ENCODE data around the gene DENND1A. TPM values are rescaled to one million over a fixed set of nuclear protein-coding genes. Genes with fewer than 3 reads are reported as not detected.

Gene DENND1A
- total and polyA plus RNA-seq, 4 donors: 7.9 to 22.0 (median 13.9) TPM

DNA sequence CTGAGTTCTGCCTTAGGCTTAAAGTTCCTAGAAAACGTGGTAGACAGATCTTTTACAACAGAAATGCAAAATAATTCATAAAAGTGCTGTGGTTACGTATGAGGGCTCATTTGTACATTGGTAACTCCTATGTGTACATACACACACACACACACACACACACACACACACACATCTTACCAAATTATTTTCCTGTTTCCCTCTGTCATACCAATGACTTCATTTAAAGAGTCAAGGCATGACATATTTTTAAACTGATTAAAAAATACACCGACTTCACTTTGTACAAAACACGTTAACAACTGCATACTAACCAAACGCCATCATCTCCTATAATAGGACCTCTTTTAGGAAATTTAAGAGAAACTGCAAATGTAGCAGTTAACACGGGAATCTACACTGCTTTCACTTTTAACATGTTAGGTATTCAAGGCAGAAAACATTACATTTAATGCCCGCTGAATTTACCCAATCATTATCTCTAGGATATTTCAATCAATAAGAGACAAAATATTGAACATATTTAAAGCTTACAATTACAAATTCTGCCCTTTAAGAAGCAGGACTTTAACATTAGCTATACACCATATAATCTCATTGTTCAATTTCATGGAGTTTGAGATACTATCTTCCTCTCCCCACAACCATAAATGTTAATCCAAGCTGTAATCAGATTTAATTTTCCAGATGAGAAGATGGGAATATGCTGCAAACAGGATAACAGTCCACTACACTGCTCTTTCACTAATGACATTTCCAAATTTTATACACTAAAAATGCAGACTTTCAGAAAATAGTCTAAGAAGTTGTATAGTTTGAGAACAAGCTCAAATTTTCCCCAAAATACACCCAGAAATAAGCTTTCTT, 133.1 kb downstream of the DENND1A start:
- WGBS: 61% methylated on average over 7 of the region's 7 CpGs
- no peak for DNase-seq (ENCODE audit: low spot score)
- H3K36me3 ChIP-seq (ENCODE audit: control insufficient read depth in 4 of 4, insufficient read depth in 3 of 4, low read depth in 1 of 4, low read length in 3 of 4): no peaks in the 10 kb centered on the region
- TF ChIP-seq, protein P1, sequence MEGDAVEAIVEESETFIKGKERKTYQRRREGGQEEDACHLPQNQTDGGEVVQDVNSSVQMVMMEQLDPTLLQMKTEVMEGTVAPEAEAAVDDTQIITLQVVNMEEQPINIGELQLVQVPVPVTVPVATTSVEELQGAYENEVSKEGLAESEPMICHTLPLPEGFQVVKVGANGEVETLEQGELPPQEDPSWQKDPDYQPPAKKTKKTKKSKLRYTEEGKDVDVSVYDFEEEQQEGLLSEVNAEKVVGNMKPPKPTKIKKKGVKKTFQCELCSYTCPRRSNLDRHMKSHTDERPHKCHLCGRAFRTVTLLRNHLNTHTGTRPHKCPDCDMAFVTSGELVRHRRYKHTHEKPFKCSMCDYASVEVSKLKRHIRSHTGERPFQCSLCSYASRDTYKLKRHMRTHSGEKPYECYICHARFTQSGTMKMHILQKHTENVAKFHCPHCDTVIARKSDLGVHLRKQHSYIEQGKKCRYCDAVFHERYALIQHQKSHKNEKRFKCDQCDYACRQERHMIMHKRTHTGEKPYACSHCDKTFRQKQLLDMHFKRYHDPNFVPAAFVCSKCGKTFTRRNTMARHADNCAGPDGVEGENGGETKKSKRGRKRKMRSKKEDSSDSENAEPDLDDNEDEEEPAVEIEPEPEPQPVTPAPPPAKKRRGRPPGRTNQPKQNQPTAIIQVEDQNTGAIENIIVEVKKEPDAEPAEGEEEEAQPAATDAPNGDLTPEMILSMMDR (IDR thresholded peaks at IDR 0.05; ENCODE audit: low read depth, low read length, missing input control): no peak
- no peak for TF ChIP-seq FOXA1 (IDR thresholded peaks at IDR 0.05)
- peak overlapping the region in 1 of 2 donors; percentile 26 for H3K9ac ChIP-seq (ENCODE audit: low read depth in 1 of 2, low read length in 2 of 2)
- no peak overlapping the region for H3K27ac ChIP-seq (ENCODE audit: low read depth in 1 of 2, low read length in 2 of 2)
- peaks cover 0 to 4% (median 1%) of the 10 kb centered on the region in 4 donors for H3K4me1 ChIP-seq (ENCODE audit: control insufficient read depth in 4 of 4, insufficient read depth in 4 of 4, low read length in 3 of 4)
- H3K9me3 ChIP-seq (ENCODE audit: control insufficient read depth in 4 of 4, low read length in 3 of 4): no peaks in the 10 kb centered on the region
- peak overlapping the region in 2 of 3 donors; percentile 26 to 27 for H3K4me3 ChIP-seq (ENCODE audit: low read depth in 1 of 3, low read length in 3 of 3)
- H3K27me3 ChIP-seq (ENCODE audit: control insufficient read depth in 4 of 4, insufficient read depth in 4 of 4, low read length in 3 of 4): no peaks in the 10 kb centered on the region

DNA sequence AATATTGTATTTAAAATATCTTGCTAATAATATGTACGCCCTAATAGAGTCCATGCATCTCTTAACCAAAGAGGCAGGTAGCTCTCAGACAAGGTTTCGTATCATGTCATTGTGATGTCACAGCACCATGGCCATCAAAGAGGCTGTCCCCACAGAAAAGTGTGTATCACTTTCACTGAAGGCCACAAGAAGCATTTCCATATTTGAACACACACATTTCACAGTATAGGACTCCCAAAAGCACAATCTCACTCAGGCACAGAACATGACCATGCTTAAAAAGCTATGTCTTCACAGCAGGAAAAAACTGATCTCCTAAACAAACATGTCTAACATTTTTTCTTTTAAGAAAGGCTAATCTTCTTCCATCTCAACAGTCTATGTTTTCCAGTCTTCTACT, 133.8 kb downstream of the DENND1A start:
- Histone ChIP-seq H3K4me1 (ENCODE audit: control insufficient read depth in 4 of 4, insufficient read depth in 4 of 4, low read length in 3 of 4) (peaks cover 0 to 4% (median 1%) of the 10 kb centered on the region in 4 donors), H3K27me3 (ENCODE audit: control insufficient read depth in 4 of 4, insufficient read depth in 4 of 4, low read length in 3 of 4) (no peaks in the 10 kb centered on the region), H3K36me3 (ENCODE audit: control insufficient read depth in 4 of 4, insufficient read depth in 3 of 4, low read depth in 1 of 4, low read length in 3 of 4) (no peaks in the 10 kb centered on the region), H3K9me3 (ENCODE audit: control insufficient read depth in 4 of 4, low read length in 3 of 4) (no peaks in the 10 kb centered on the region), H3K9ac (ENCODE audit: low read depth in 1 of 2, low read length in 2 of 2) (no peak overlapping the region), H3K4me3 (ENCODE audit: low read depth in 1 of 3, low read length in 3 of 3) (no peak overlapping the region), H3K27ac (ENCODE audit: low read depth in 1 of 2, low read length in 2 of 2) (no peak overlapping the region)
- TF ChIP-seq GABPA (IDR thresholded peaks at IDR 0.05 in 1 of 2, conservative IDR thresholded peaks at IDR 0.05 in 1 of 2) (no peak), EGR1 (IDR thresholded peaks at IDR 0.05; ENCODE audit: low read depth in 2 of 2) (no peak), FOXA2 (IDR thresholded peaks at IDR 0.05) (no peak)
- TF ChIP-seq, protein P2, sequence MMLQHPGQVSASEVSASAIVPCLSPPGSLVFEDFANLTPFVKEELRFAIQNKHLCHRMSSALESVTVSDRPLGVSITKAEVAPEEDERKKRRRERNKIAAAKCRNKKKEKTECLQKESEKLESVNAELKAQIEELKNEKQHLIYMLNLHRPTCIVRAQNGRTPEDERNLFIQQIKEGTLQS (IDR thresholded peaks at IDR 0.05): no peak
- WGBS: 97% methylated on average over 2 of the region's 2 CpGs
- DNase-seq (ENCODE audit: low spot score): no peak

DNA sequence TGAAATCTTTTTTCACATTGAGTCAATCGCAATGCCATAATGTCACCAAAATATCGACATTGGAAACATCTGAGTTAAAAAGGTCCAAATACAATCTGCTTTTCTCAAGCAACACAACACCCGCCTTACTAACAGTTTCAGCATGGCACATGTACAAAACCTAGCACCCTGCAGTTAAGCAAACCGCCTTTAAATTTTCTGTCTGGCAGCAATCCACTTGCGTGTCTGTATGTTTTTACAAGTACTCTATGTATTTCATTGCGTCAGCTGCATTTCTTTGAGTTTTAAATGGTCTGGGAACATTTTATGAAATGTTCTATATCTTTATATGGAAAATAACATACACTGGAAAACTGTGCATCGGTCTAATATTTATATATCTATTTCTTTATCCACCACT, 134.6 kb downstream of the DENND1A start:
- Histone ChIP-seq H3K27ac (ENCODE audit: low read depth in 1 of 2, low read length in 2 of 2) (no peak overlapping the region), H3K36me3 (ENCODE audit: control insufficient read depth in 4 of 4, insufficient read depth in 3 of 4, low read depth in 1 of 4, low read length in 3 of 4) (no peaks in the 10 kb centered on the region), H3K4me3 (ENCODE audit: low read depth in 1 of 3, low read length in 3 of 3) (no peak overlapping the region), H3K9me3 (ENCODE audit: control insufficient read depth in 4 of 4, low read length in 3 of 4) (no peaks in the 10 kb centered on the region), H3K27me3 (ENCODE audit: control insufficient read depth in 4 of 4, insufficient read depth in 4 of 4, low read length in 3 of 4) (no peaks in the 10 kb centered on the region), H3K4me1 (ENCODE audit: control insufficient read depth in 4 of 4, insufficient read depth in 4 of 4, low read length in 3 of 4) (peaks cover 0 to 4% (median 1%) of the 10 kb centered on the region in 4 donors), H3K9ac (ENCODE audit: low read depth in 1 of 2, low read length in 2 of 2) (no peak overlapping the region)
- TF ChIP-seq, protein P3, sequence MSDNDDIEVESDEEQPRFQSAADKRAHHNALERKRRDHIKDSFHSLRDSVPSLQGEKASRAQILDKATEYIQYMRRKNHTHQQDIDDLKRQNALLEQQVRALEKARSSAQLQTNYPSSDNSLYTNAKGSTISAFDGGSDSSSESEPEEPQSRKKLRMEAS (IDR thresholded peaks at IDR 0.05): no peak
- no peak for TF ChIP-seq RAD21 (IDR thresholded peaks at IDR 0.05)
- TF ChIP-seq HNF4G (IDR thresholded peaks at IDR 0.05): no peak
- no peak for TF ChIP-seq FOXA2 (IDR thresholded peaks at IDR 0.05)
- TF ChIP-seq, protein P4, sequence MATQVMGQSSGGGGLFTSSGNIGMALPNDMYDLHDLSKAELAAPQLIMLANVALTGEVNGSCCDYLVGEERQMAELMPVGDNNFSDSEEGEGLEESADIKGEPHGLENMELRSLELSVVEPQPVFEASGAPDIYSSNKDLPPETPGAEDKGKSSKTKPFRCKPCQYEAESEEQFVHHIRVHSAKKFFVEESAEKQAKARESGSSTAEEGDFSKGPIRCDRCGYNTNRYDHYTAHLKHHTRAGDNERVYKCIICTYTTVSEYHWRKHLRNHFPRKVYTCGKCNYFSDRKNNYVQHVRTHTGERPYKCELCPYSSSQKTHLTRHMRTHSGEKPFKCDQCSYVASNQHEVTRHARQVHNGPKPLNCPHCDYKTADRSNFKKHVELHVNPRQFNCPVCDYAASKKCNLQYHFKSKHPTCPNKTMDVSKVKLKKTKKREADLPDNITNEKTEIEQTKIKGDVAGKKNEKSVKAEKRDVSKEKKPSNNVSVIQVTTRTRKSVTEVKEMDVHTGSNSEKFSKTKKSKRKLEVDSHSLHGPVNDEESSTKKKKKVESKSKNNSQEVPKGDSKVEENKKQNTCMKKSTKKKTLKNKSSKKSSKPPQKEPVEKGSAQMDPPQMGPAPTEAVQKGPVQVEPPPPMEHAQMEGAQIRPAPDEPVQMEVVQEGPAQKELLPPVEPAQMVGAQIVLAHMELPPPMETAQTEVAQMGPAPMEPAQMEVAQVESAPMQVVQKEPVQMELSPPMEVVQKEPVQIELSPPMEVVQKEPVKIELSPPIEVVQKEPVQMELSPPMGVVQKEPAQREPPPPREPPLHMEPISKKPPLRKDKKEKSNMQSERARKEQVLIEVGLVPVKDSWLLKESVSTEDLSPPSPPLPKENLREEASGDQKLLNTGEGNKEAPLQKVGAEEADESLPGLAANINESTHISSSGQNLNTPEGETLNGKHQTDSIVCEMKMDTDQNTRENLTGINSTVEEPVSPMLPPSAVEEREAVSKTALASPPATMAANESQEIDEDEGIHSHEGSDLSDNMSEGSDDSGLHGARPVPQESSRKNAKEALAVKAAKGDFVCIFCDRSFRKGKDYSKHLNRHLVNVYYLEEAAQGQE (IDR thresholded peaks at IDR 0.05): no peak
- 98% methylated on average over 7 of the region's 7 CpGs for WGBS
- no peak for DNase-seq (ENCODE audit: low spot score)
